B cell (primary cell): ENCODE data around the gene DPYD. TPM values are rescaled to one million over a fixed set of nuclear protein-coding genes. Genes with fewer than 3 reads are reported as not detected.

Experiments
- ATAC-seq: fragments of 200-7000 bp; cut with Tn5 transposase; one replicate; pipeline ENCODE4 v1.10.0; 2021; ENCODE audit warnings: low read depth, mild to moderate bottlenecking, moderate number of reproducible peaks, moderate library complexity
- CTCF ChIA-PET: fragments of 350-600 bp; sonication (Branson Sonifier 250); formaldehyde crosslinking; loops from one replicate; lab custom pipeline; 2021; ENCODE audit warnings: antibody characterized with exemption, inconsistent platforms; lab: Charles Lee
- POLR2A ChIA-PET: fragments of 350-600 bp; sonication (Branson Sonifier 250); formaldehyde crosslinking; loops from one replicate; lab custom pipeline; 2021; ENCODE audit warnings: antibody characterized with exemption; lab: Charles Lee
- DNase-seq: peaks from one replicate; pipeline ENCODE4 v3.0.0; 2013
- H2AFZ ChIP-seq: 2 replicates; pipeline ENCODE4 v1.6.1; 2012; ENCODE audit warnings: mild to moderate bottlenecking, low read depth, low read length; ENCODE audit not compliant: insufficient read depth, poor library complexity, severe bottlenecking
- H3K27ac ChIP-seq, 2 donors: 1 replicate in 1 of 2; 2 replicates in 1 of 2; pipeline ENCODE4 v1.5.1; 2012 to 2013; ENCODE audit warnings: low read length in 2 of 2, mild to moderate bottlenecking in 2 of 2, moderate library complexity in 1 of 2
- H3K27me3 ChIP-seq, 4 experiments: fragments of 200-600 bp in 1 of 4; sonication (generic) in 1 of 4; replicated peaks in 1 of 4; 1 replicate in 2 of 4; 2 replicates in 2 of 4; pipeline versions ENCODE4 v1.6.1 to v1.7.0; 2013 to 2016; ENCODE audit warnings: low read length in 3 of 4, mild to moderate bottlenecking in 2 of 4, mixed read lengths in 1 of 4, moderate library complexity in 1 of 4; ENCODE audit not compliant: insufficient read depth in 4 of 4, control insufficient read depth in 3 of 4; ENCODE audit errors: control extremely low read depth in 1 of 4
- H3K36me3 ChIP-seq, 2 experiments: replicated peaks in 1 of 2; 1 replicate in 1 of 2; 2 replicates in 1 of 2; pipeline versions ENCODE4 v1.6.1 to v1.7.1; 2013; ENCODE audit warnings: low read length in 1 of 2; ENCODE audit not compliant: insufficient read depth in 2 of 2, control insufficient read depth in 1 of 2; ENCODE audit errors: control extremely low read depth in 1 of 2, extremely low read depth in 1 of 2
- H3K4me1 ChIP-seq, 2 donors: fragments of 200-600 bp in 1 of 2; sonication (generic) in 1 of 2; 1 replicate in 1 of 2; 2 replicates in 1 of 2; pipeline versions ENCODE4 v1.5.1 to v1.6.1; 2013 to 2017; ENCODE audit warnings: low read length in 2 of 2; ENCODE audit not compliant: control insufficient read depth in 2 of 2, insufficient read depth in 2 of 2
- H3K4me2 ChIP-seq: replicated peaks from 2 replicates; pipeline ENCODE3; 2012; ENCODE audit warnings: mild to moderate bottlenecking, low read depth, low read length; ENCODE audit not compliant: poor library complexity, severe bottlenecking
- H3K4me3 ChIP-seq, 5 experiments: fragments of 200-600 bp in 1 of 5; sonication (generic) in 1 of 5; 1 replicate in 3 of 5; 2 replicates in 2 of 5; pipeline versions ENCODE4 v1.5.1 to v1.7.0; 2011 to 2016; ENCODE audit warnings: low read length in 4 of 5, mild to moderate bottlenecking in 4 of 5, low read depth in 2 of 5, control low read depth in 1 of 5, moderate library complexity in 1 of 5; ENCODE audit not compliant: insufficient read depth in 1 of 5; ENCODE audit errors: control extremely low read depth in 1 of 5, extremely low read depth in 1 of 5
- H3K79me2 ChIP-seq: fragments of 200-600 bp; sonication (generic); one replicate; pipeline ENCODE4 v1.6.0; 2016; ENCODE audit warnings: low read length; ENCODE audit not compliant: control insufficient read depth, insufficient read depth
- H3K9ac ChIP-seq: fragments of 200-600 bp; sonication (generic); 2 replicates; pipeline ENCODE4 v1.6.1; 2017; ENCODE audit warnings: mild to moderate bottlenecking, low read length, moderate library complexity
- H3K9me3 ChIP-seq, 3 donors: one replicate each; pipeline versions ENCODE4 v1.6.1 to v1.7.1; 2013; ENCODE audit warnings: low read length in 2 of 3; ENCODE audit not compliant: control insufficient read depth in 2 of 3, insufficient read depth in 1 of 3; ENCODE audit errors: control extremely low read depth in 1 of 3
- H4K20me1 ChIP-seq: 2 replicates; pipeline ENCODE4 v1.6.0; 2012; ENCODE audit warnings: mild to moderate bottlenecking, low read length; ENCODE audit not compliant: insufficient read depth, control insufficient read depth, poor library complexity, severe bottlenecking
- H3K27ac Mint-ChIP-seq: one replicate; pipeline ENCODE4 v1.8.0; 2021; ENCODE audit warnings: mixed read lengths
- H3K27me3 Mint-ChIP-seq: one replicate; pipeline ENCODE4 v1.8.0; 2021; ENCODE audit warnings: mixed read lengths
- H3K4me1 Mint-ChIP-seq: one replicate; pipeline ENCODE4 v1.8.0; 2021; ENCODE audit warnings: mixed read lengths
- H3K4me3 Mint-ChIP-seq: one replicate; pipeline ENCODE4 v1.8.0; 2021; ENCODE audit warnings: mixed read lengths
- H3K9me3 Mint-ChIP-seq: one replicate; pipeline ENCODE4 v1.8.0; 2022; ENCODE audit warnings: mixed read lengths; ENCODE audit not compliant: insufficient read depth
- CTCF ChIP-seq: fragments of 200-600 bp; IDR thresholded peaks from one replicate; pipeline ENCODE4 v1.8.0; 2022; ENCODE audit warnings: antibody characterized with exemption, mild to moderate bottlenecking
- EZH2 ChIP-seq: IDR thresholded peaks from 2 replicates; pipeline ENCODE4 v1.6.1; 2012; ENCODE audit warnings: borderline replicate concordance, low read depth, mild to moderate bottlenecking, moderate library complexity, low read length; ENCODE audit not compliant: insufficient read depth, poor library complexity, severe bottlenecking
- WGBS: methylation state at CpG from one replicate; pipeline ENCODE4 v1.1.5; 2013; ENCODE audit warnings: missing lambda C conversion rate; ENCODE audit not compliant: insufficient coverage; 5-methylcytosine and 5-hydroxymethylcytosine counted together
- intact Hi-C: fragments of 100-400 bp; cut with micrococcal nuclease; formaldehyde crosslinking; loops from one replicate; pipeline ENCODE4 v1.10.0; 2022
- polyA plus RNA-seq: library from polyadenylated mRNA; depleted of rRNA; stranded (reverse); fragments of >200 nt; gene quantifications from 2 replicates; pipeline ENCODE4 v1.2.3, GENCODE V29; 2012
- total RNA-seq, 2 donors: library from RNA; stranded (reverse); fragments of 120-200 nt in 1 of 2; gene quantifications; 1 replicate in 1 of 2; 2 replicates in 1 of 2; pipeline versions ENCODE4 v1.2.3 to v1.2.4, GENCODE V29; 2013 to 2022

DPYD gene
- total and polyA plus RNA-seq, 2 donors (not counting 1 experiment from before 2014, with no cell fraction given): 4.2 to 19.0 TPM

GRCh38 chr1:97078872-97079271 is 842.0 kb downstream of the DPYD start:
- 100% methylated on average over 1 of the region's 6 CpGs for WGBS
- Histone ChIP-seq H3K4me1 (no peaks in the 10 kb centered on the region), H3K27ac (no peak overlapping the region), H3K27me3 (no peaks in the 10 kb centered on the region), H3K9me3 (no peaks in the 10 kb centered on the region), H2AFZ (no peak overlapping the region), H4K20me1 (no peaks in the 10 kb centered on the region), H3K4me3 (no peak overlapping the region), H3K9ac (no peak overlapping the region), H3K79me2 (no peaks in the 10 kb centered on the region), H3K4me2 (no peak overlapping the region), H3K36me3 (no peaks in the 10 kb centered on the region)
- Mint-ChIP-seq H3K4me1 (no peaks in the 10 kb centered on the region), H3K4me3 (no peak overlapping the region), H3K27ac (no peak overlapping the region), H3K27me3 (no peaks in the 10 kb centered on the region), H3K9me3 (no peaks in the 10 kb centered on the region)
- intact Hi-C loops: no loop called here
- POLR2A ChIA-PET: no interaction called here
- no peak for ATAC-seq
- TF ChIP-seq CTCF (no peak), EZH2 (no peak)
- no peak for DNase-seq
- CTCF ChIA-PET: no interaction called here

GRCh38 chr1:97077221-97077620 is 843.6 kb downstream of the DPYD start:
- no peak overlapping the region for H3K27ac Mint-ChIP-seq
- no peaks in the 10 kb centered on the region for H3K4me1 ChIP-seq
- H3K79me2 ChIP-seq: no peaks in the 10 kb centered on the region
- no peak for TF ChIP-seq CTCF
- TF ChIP-seq EZH2: no peak
- H3K27ac ChIP-seq: no peak overlapping the region
- no peaks in the 10 kb centered on the region for H3K27me3 Mint-ChIP-seq
- H3K4me2 ChIP-seq: no peak overlapping the region
- no peak overlapping the region for H3K9ac ChIP-seq
- H3K36me3 ChIP-seq: no peaks in the 10 kb centered on the region
- intact Hi-C loops: no loop called here
- no peak overlapping the region for H3K4me3 Mint-ChIP-seq
- no peaks in the 10 kb centered on the region for H3K9me3 ChIP-seq
- no CpG with 5 or more reads among the region's 2 CpGs for WGBS
- POLR2A ChIA-PET: no interaction called here
- ATAC-seq (no peak), DNase-seq (no peak)
- CTCF ChIA-PET: no interaction called here
- H4K20me1 ChIP-seq: no peaks in the 10 kb centered on the region
- H3K4me3 ChIP-seq: no peak overlapping the region
- no peaks in the 10 kb centered on the region for H3K9me3 Mint-ChIP-seq
- no peaks in the 10 kb centered on the region for H3K4me1 Mint-ChIP-seq
- no peaks in the 10 kb centered on the region for H3K27me3 ChIP-seq
- H2AFZ ChIP-seq: no peak overlapping the region
